Cardiac septum (tissue), 1 donor: Measurements from ENCODE around the gene PTPRN2. TPM values are rescaled to one million over a fixed set of nuclear protein-coding genes. Genes with fewer than 3 reads are reported as not detected.
"Not testable (repeated sequence)": the region's sequence is repeated elsewhere in the genome, so short reads cannot be mapped to it uniquely, and the experiment has no call there.

Experiments
- DNase-seq: peaks from one replicate; pipeline ENCODE4 v3.0.0-alpha.2; 2020; ENCODE audit warnings: low spot score
- intact Hi-C: fragments of 100-400 bp; cut with DNase I; formaldehyde crosslinking; loops from one replicate; pipeline ENCODE4 v1.14.0; 2022
- total RNA-seq: library from RNA; stranded (reverse); fragmentation: NEBNext Ultra II Directional; extraction: Animal tissue kit (Norgen Biotek cat#: 25700); gene quantifications from one replicate; pipeline ENCODE4 v1.2.1, GENCODE V29; 2021
- donor health status: DM: no; HTN: no; CAD: no.

The PTPRN2 gene
- total RNA-seq, 1 donor from 2014 or later = 0.92 TPM

- peak; percentile 31 for DNase-seq
- intact Hi-C loops = no loop called here
These were observed 276.5 kb downstream of the PTPRN2 start for GRCh38 chr7:158310924-158311666.

GRCh38 chr7:158309868-158310763 lies 277.5 kb downstream of the PTPRN2 start:
- intact Hi-C loops = no loop called here
- DNase-seq = peak; percentile 63

- DNase-seq = no peak
- intact Hi-C loops = no loop called here
These were observed 279.6 kb downstream of the PTPRN2 start for GRCh38 chr7:158308001-158308400.

GRCh38 chr7:158304072-158304471 lies 283.6 kb downstream of the PTPRN2 start:
- DNase-seq, intact Hi-C loops: not testable (repeated sequence)

GRCh38 chr7:158303121-158303520 lies 284.5 kb downstream of the PTPRN2 start:
- intact Hi-C loops = no loop called here
- no peak for DNase-seq

GRCh38 chr7:158302274-158303070 lies 285.2 kb downstream of the PTPRN2 start:
- intact Hi-C loops = no loop called here
- DNase-seq = peak; percentile 70

GRCh38 chr7:158301207-158301606 lies 286.4 kb downstream of the PTPRN2 start:
- intact Hi-C loops = no loop called here
- no peak for DNase-seq

GRCh38 chr7:158300427-158300826 lies 287.2 kb downstream of the PTPRN2 start:
- DNase-seq = peak; percentile 59

GRCh38 chr7:158299607-158300006 lies 288.0 kb downstream of the PTPRN2 start:
- DNase-seq = peak; percentile 55
- intact Hi-C loops = no loop called here

More at GRCh38 chr7:158300427-158300826, 287.2 kb downstream of the PTPRN2 start:
- intact Hi-C loops = no loop called here

- DNase-seq = peak; percentile 60
- intact Hi-C loops = no loop called here
These were observed 290.9 kb downstream of the PTPRN2 start for GRCh38 chr7:158296798-158297104.

- DNase-seq = no peak
- intact Hi-C loops = no loop called here
These were observed 291.4 kb downstream of the PTPRN2 start for GRCh38 chr7:158295966-158296797.

GRCh38 chr7:158294468-158295215 lies 293.0 kb downstream of the PTPRN2 start:
- intact Hi-C loops = not testable (repeated sequence)
- DNase-seq = peak; percentile 63

- DNase-seq = no peak
- intact Hi-C loops = no loop called here
These were observed 294.7 kb downstream of the PTPRN2 start for GRCh38 chr7:158292948-158293347.

- intact Hi-C loops = no loop called here
- no peak for DNase-seq
These were observed 295.6 kb downstream of the PTPRN2 start for GRCh38 chr7:158291998-158292397.

- peak; percentile 53 for DNase-seq
- intact Hi-C loops = no loop called here
These were observed 297.7 kb downstream of the PTPRN2 start for GRCh38 chr7:158289761-158290523.

GRCh38 chr7:158289231-158289630 lies 298.4 kb downstream of the PTPRN2 start:
- DNase-seq = no peak
- intact Hi-C loops = no loop called here

- intact Hi-C loops = no loop called here
- DNase-seq = no peak
These were observed 301.4 kb downstream of the PTPRN2 start for GRCh38 chr7:158286210-158286609.

GRCh38 chr7:158285383-158285770 lies 302.2 kb downstream of the PTPRN2 start:
- intact Hi-C loops = no loop called here
- DNase-seq = peak; percentile 72
